HEK293 (cell line): ENCODE measurements around the gene EMP1.

Experiments
- CTCF ChIA-PET: fragments of 350-600 bp; formaldehyde crosslinking; extraction: SDS; loops from one replicate; lab custom pipeline; 2021; ENCODE audit warnings: antibody characterized with exemption; lab: Yijun Ruan, JAX
- POLR2A ChIA-PET: fragments of 300-600 bp; formaldehyde crosslinking; extraction: SDS; loops from one replicate; lab custom pipeline; 2020; ENCODE audit warnings: antibody characterized with exemption, inconsistent platforms; lab: Yijun Ruan, JAX
- H3K27ac ChIP-seq: fragments of 200-500 bp; sonication (Bioruptor generic); 2 replicates; pipeline ENCODE4 v1.5.1; 2014; ENCODE audit warnings: low read depth, low read length, control low read depth, inconsistent platforms; ENCODE audit errors: extremely low read depth
- H3K36me3 ChIP-seq, 2 experiments: fragments of 200-500 bp in 1 of 2; sonication (Bioruptor generic) in 1 of 2; 1 replicate in 1 of 2; 2 replicates in 1 of 2; pipeline ENCODE4 v1.5.1; 2014 to 2017; ENCODE audit warnings: inconsistent platforms in 2 of 2, low read length in 2 of 2; ENCODE audit not compliant: control insufficient read depth in 2 of 2, insufficient read depth in 1 of 2
- H3K4me1 ChIP-seq: fragments of 200-500 bp; sonication (Bioruptor generic); 2 replicates; pipeline ENCODE4 v1.5.1; 2014; ENCODE audit warnings: mild to moderate bottlenecking, low read length, inconsistent platforms; ENCODE audit not compliant: control insufficient read depth, insufficient read depth
- H3K4me3 ChIP-seq: 2 replicates; pipeline ENCODE4 v1.5.1; 2011; ENCODE audit warnings: low read depth, mild to moderate bottlenecking, control low read depth, low read length, moderate library complexity
- H3K9me3 ChIP-seq: fragments of 200-500 bp; sonication (Bioruptor generic); 2 replicates; pipeline ENCODE4 v1.5.1; 2014; ENCODE audit warnings: low read depth, low read length, inconsistent platforms; ENCODE audit not compliant: control insufficient read depth, insufficient read depth
- AEBP2 ChIP-seq: fragments of 450-650 bp; formaldehyde crosslinking; IDR thresholded peaks from 2 replicates; pipeline ENCODE4 v1.5.1; 2016; ENCODE audit warnings: missing biosample characterization, missing genetic modification characterization, borderline replicate concordance
- MYNN ChIP-seq: fragments of 450-650 bp; formaldehyde crosslinking; IDR thresholded peaks from 2 replicates; pipeline ENCODE4 v1.5.1; 2016; ENCODE audit warnings: missing biosample characterization, missing genetic modification characterization, borderline replicate concordance
- PRDM1 ChIP-seq: fragments of 450-650 bp; formaldehyde crosslinking; IDR thresholded peaks from 2 replicates; pipeline ENCODE4; 2016; ENCODE audit warnings: missing biosample characterization, missing genetic modification characterization
- PRDM2 ChIP-seq: fragments of 450-650 bp; formaldehyde crosslinking; IDR thresholded peaks from 2 replicates; pipeline ENCODE4 v1.5.1; 2016; ENCODE audit warnings: missing biosample characterization, missing genetic modification characterization, borderline replicate concordance
- RBAK ChIP-seq: fragments of 450-650 bp; formaldehyde crosslinking; IDR thresholded peaks from 2 replicates; pipeline ENCODE4 v1.5.1; 2016; ENCODE audit warnings: missing biosample characterization, missing genetic modification characterization
- SALL2 ChIP-seq: fragments of 450-650 bp; formaldehyde crosslinking; IDR thresholded peaks from 2 replicates; pipeline ENCODE4 v1.5.0; 2017; ENCODE audit warnings: missing biosample characterization, mild to moderate bottlenecking, missing genetic modification characterization, borderline replicate concordance
- ZFP37 ChIP-seq: fragments of 450-650 bp; formaldehyde crosslinking; IDR thresholded peaks from 2 replicates; pipeline ENCODE4 v1.5.1; 2016; ENCODE audit warnings: missing biosample characterization, missing genetic modification characterization
- ZNF146 ChIP-seq: fragments of 450-650 bp; formaldehyde crosslinking; IDR thresholded peaks from 2 replicates; pipeline ENCODE4 v1.5.1; 2016; ENCODE audit warnings: missing biosample characterization, missing genetic modification characterization
- ZNF221 ChIP-seq: fragments of 450-650 bp; formaldehyde crosslinking; IDR thresholded peaks from 2 replicates; pipeline ENCODE4 v1.5.1; 2017; ENCODE audit warnings: missing biosample characterization, missing genetic modification characterization, borderline replicate concordance
- ZNF248 ChIP-seq: fragments of 450-650 bp; formaldehyde crosslinking; IDR thresholded peaks from 2 replicates; pipeline ENCODE4 v1.5.1; 2017; ENCODE audit warnings: missing biosample characterization, missing genetic modification characterization
- ZNF280C ChIP-seq: fragments of 450-650 bp; formaldehyde crosslinking; IDR thresholded peaks from 2 replicates; pipeline ENCODE4 v1.5.1; 2016; ENCODE audit warnings: missing biosample characterization, missing genetic modification characterization
- ZNF37A ChIP-seq: fragments of 450-650 bp; IDR thresholded peaks from 2 replicates; pipeline ENCODE4 v1.5.1; 2018; ENCODE audit warnings: missing biosample characterization, missing genetic modification characterization
- ZNF488 ChIP-seq: fragments of 450-650 bp; formaldehyde crosslinking; IDR thresholded peaks from 2 replicates; pipeline ENCODE4 v1.5.1; 2016; ENCODE audit warnings: missing biosample characterization, missing genetic modification characterization
- ZNF514 ChIP-seq: fragments of 450-650 bp; formaldehyde crosslinking; IDR thresholded peaks from 2 replicates; pipeline ENCODE4 v1.5.1; 2016; ENCODE audit warnings: missing biosample characterization, missing genetic modification characterization
- ZNF561 ChIP-seq: fragments of 450-650 bp; IDR thresholded peaks from 2 replicates; pipeline ENCODE4 v1.5.1; 2018; ENCODE audit warnings: missing biosample characterization, missing genetic modification characterization, borderline replicate concordance
- ZNF585B ChIP-seq: fragments of 450-650 bp; formaldehyde crosslinking; IDR thresholded peaks from 2 replicates; pipeline ENCODE4 v1.5.1; 2016; ENCODE audit warnings: missing biosample characterization, missing genetic modification characterization
- ZNF704 ChIP-seq: fragments of 450-650 bp; formaldehyde crosslinking; IDR thresholded peaks from 2 replicates; pipeline ENCODE4 v1.5.1; 2016; ENCODE audit warnings: missing biosample characterization, missing genetic modification characterization
- ZNF830 ChIP-seq: fragments of 450-650 bp; IDR thresholded peaks from 2 replicates; pipeline ENCODE4 v1.5.0; 2018; ENCODE audit warnings: missing biosample characterization, missing genetic modification characterization, low read depth, mild to moderate bottlenecking, moderate library complexity

Gene EMP1

GRCh38 chr12:13148485-13148847 lies 48.1 kb upstream of the EMP1 start:
- POLR2A ChIA-PET, result no interaction called here
- no peaks in the 10 kb centered on the region for H3K9me3 ChIP-seq
- H3K4me3 ChIP-seq, result no peak overlapping the region
- H3K27ac ChIP-seq, result no peak overlapping the region
- CTCF ChIA-PET, result interaction anchor here (1.0 to 1.4 kb wide), 3 partner anchors 22 to 60 kb away, joined by 3 read pairs; no protein-coding TSS in a partner anchor
- 0 out of 2 replicates have a peak, but pooled peaks cover 2% of the 10 kb centered on the region for H3K4me1 ChIP-seq
- TF ChIP-seq ZNF704, result no peak
- no peak for TF ChIP-seq ZNF830 (tag by site-specific recombination)
- TF ChIP-seq PRDM2 (tag by site-specific recombination), result no peak
- TF ChIP-seq MYNN (tag by site-specific recombination), result no peak
- TF ChIP-seq SALL2 (tag by site-specific recombination), result no peak
- TF ChIP-seq ZNF514 (tag by site-specific recombination), result no peak
- TF ChIP-seq ZNF221, result no peak
- no peak for TF ChIP-seq PRDM1 (tag by site-specific recombination)
- TF ChIP-seq ZNF37A, result no peak
- no peak for TF ChIP-seq ZNF585B
- TF ChIP-seq RBAK, result no peak
- no peak for TF ChIP-seq ZNF280C (tag by site-specific recombination)
- no peak for TF ChIP-seq ZFP37 (tag by site-specific recombination)
- TF ChIP-seq ZNF561, result no peak
- no peak for TF ChIP-seq ZNF146
- TF ChIP-seq ZNF248 (tag by site-specific recombination), result no peak
- no peak for TF ChIP-seq ZNF488
- TF ChIP-seq AEBP2 (tag by site-specific recombination), result no peak
- no peaks in the 10 kb centered on the region for H3K36me3 ChIP-seq
